GM19467 (cell line): ENCODE measurements around the gene TNRC18.

Experiments used
- ATAC-seq: cut with Tn5 transposase; IDR thresholded peaks from one replicate; pipeline ENCODE4 v1.9.1; 2021; ENCODE audit warnings: mild to moderate bottlenecking, moderate library complexity; ENCODE audit not compliant: unreplicated experiment

TNRC18 gene

GRCh38 chr7:5404421-5404826 lies 19.2 kb downstream of the TNRC18 start:
- no peak for ATAC-seq

GRCh38 chr7:5403442-5403841 lies 20.2 kb downstream of the TNRC18 start:
- no peak for ATAC-seq

GRCh38 chr7:5397736-5398135 lies 25.9 kb downstream of the TNRC18 start:
- ATAC-seq: no peak

GRCh38 chr7:5396999-5397663 lies 26.5 kb downstream of the TNRC18 start:
- ATAC-seq: peak; percentile 76

GRCh38 chr7:5396542-5396941 lies 27.1 kb downstream of the TNRC18 start:
- peak; percentile 37 for ATAC-seq

- ATAC-seq: no peak
Observed at GRCh38 chr7:5395246-5395645, 28.4 kb downstream of the TNRC18 start.

- no peak for ATAC-seq
Observed at GRCh38 chr7:5394264-5395105, 29.1 kb downstream of the TNRC18 start.

GRCh38 chr7:5393748-5394147 lies 29.9 kb downstream of the TNRC18 start:
- ATAC-seq: no peak

GRCh38 chr7:5393328-5393727 lies 30.3 kb downstream of the TNRC18 start:
- no peak for ATAC-seq

GRCh38 chr7:5390918-5391317 lies 32.7 kb downstream of the TNRC18 start:
- no peak for ATAC-seq

- ATAC-seq: no peak
Observed at GRCh38 chr7:5388905-5389433, 34.7 kb downstream of the TNRC18 start.

GRCh38 chr7:5388273-5388901 lies 35.2 kb downstream of the TNRC18 start:
- ATAC-seq: no peak

- no peak for ATAC-seq
Observed at GRCh38 chr7:5387711-5388245, 35.9 kb downstream of the TNRC18 start.

- no peak for ATAC-seq
Observed at GRCh38 chr7:5384618-5385017, 39.0 kb downstream of the TNRC18 start.

GRCh38 chr7:5383314-5384098 lies 40.1 kb downstream of the TNRC18 start:
- no peak for ATAC-seq

- ATAC-seq: no peak
Observed at GRCh38 chr7:5382281-5382892, 41.2 kb downstream of the TNRC18 start.

GRCh38 chr7:5381071-5381772 lies 42.4 kb downstream of the TNRC18 start:
- no peak for ATAC-seq

GRCh38 chr7:5380350-5381070 lies 43.1 kb downstream of the TNRC18 start:
- ATAC-seq: no peak

- ATAC-seq: no peak
Observed at GRCh38 chr7:5379546-5379945, 44.1 kb downstream of the TNRC18 start.
